GM23248 (cell line): ENCODE results near the gene KCTD1.

Source experiments
- EZH2 ChIP-seq: fragments of 200-600 bp; sonication (generic); IDR thresholded peaks from 2 replicates; pipeline ENCODE4 v1.6.1; 2018; ENCODE audit warnings: antibody characterized with exemption, mild to moderate bottlenecking; ENCODE audit not compliant: insufficient read depth, poor library complexity, severe bottlenecking
- EZH2phosphoT487 ChIP-seq: fragments of 200-600 bp; sonication (generic); IDR thresholded peaks from 2 replicates; pipeline ENCODE4 v1.6.1; 2018; ENCODE audit warnings: antibody characterized with exemption, moderate library complexity, mild to moderate bottlenecking, low read depth; ENCODE audit not compliant: insufficient read depth

- TF ChIP-seq EZH2 (no peak), EZH2phosphoT487 (no peak)
Observed at GRCh38 chr18:26488417-26489009, 59.8 kb downstream of the KCTD1 start.
